Testis (tissue), 3 donors: ENCODE measurements around the gene SP7. TPM values are rescaled to one million over a fixed set of nuclear protein-coding genes. Genes with fewer than 3 reads are reported as not detected.

Source experiments
- DNase-seq: peaks from one replicate; pipeline ENCODE4 v3.0.0-alpha.2; 2019
- H3K27ac ChIP-seq, 2 donors: fragments of 200-600 bp; sonication (generic); one replicate each; pipeline ENCODE4 v1.5.1; 2019
- H3K27me3 ChIP-seq: fragments of 200-600 bp; sonication (generic); one replicate; pipeline ENCODE4 v1.5.1; 2019
- H3K36me3 ChIP-seq: fragments of 200-600 bp; sonication (generic); one replicate; pipeline ENCODE4 v1.5.1; 2017; ENCODE audit warnings: low read depth; ENCODE audit errors: missing control alignments
- H3K4me1 ChIP-seq: fragments of 200-600 bp; sonication (generic); one replicate; pipeline ENCODE4 v1.5.1; 2019
- H3K4me3 ChIP-seq, 2 donors: fragments of 200-600 bp; sonication (generic); one replicate each; pipeline ENCODE4 v1.5.1; 2017 to 2019
- H3K9me3 ChIP-seq: fragments of 200-600 bp; sonication (generic); one replicate; pipeline ENCODE4 v1.5.1; 2017
- CTCF ChIP-seq, 3 experiments: fragments of 450-650 bp in 2 of 3; fragments of 200-600 bp in 1 of 3; sonication (generic) in 1 of 3; IDR thresholded peaks; one replicate each; pipeline ENCODE4 v1.5.1; 2016 to 2019; ENCODE audit warnings: antibody characterized with exemption in 3 of 3, mild to moderate bottlenecking in 2 of 3, moderate library complexity in 1 of 3
- POLR2A ChIP-seq: fragments of 450-650 bp; IDR thresholded peaks from one replicate; pipeline ENCODE4 v1.6.1; 2017; ENCODE audit warnings: antibody characterized with exemption, mild to moderate bottlenecking, moderate library complexity
- WGBS, 2 donors: methylation state at CpG; one replicate each; pipeline ENCODE4 v1.1.5; 2018; 5-methylcytosine and 5-hydroxymethylcytosine counted together
- intact Hi-C: fragments of 100-400 bp; cut with DNase I; formaldehyde crosslinking; loops from one replicate; pipeline ENCODE4 v1.15.1; 2023; ENCODE audit warnings: low total_unique reads
- polyA plus RNA-seq: library from polyadenylated mRNA; stranded (reverse); fragments of 350-450 nt; fragmentation: Illumina TruSeq; extraction: RNeasy Lipid Tissue Mini Kit (QIAGEN cat#74804); gene quantifications from one replicate; pipeline ENCODE4 v1.2.3, GENCODE V29; 2014; ENCODE audit warnings: low read depth, low replicate concordance; ENCODE audit not compliant: insufficient read depth
- total RNA-seq, 2 donors: library from RNA; depleted of rRNA; stranded (reverse); fragments of >200 nt; gene quantifications; one replicate each; pipeline ENCODE4 v1.2.3, GENCODE V29; 2016

The SP7 gene
- total and polyA plus RNA-seq, 3 donors from 2014 or later: 0.56 to 2.3 (median 1.2) TPM

GRCh38 chr12:53343449-53343848 lies 7.3 kb upstream of the SP7 start:
- WGBS, 2 donors: 61 to 63% methylated on average over 3 of the region's 3 CpGs
- TF ChIP-seq POLR2A (no peak), CTCF (IDR thresholded peaks at IDR 0.05) (no peak)
- H3K4me3 ChIP-seq: no peak overlapping the region

GRCh38 chr12:53340398-53340797 lies 4.2 kb upstream of the SP7 start:
- H3K4me1 ChIP-seq: peaks cover 2% of the 10 kb centered on the region
- H3K27ac ChIP-seq: no peak overlapping the region
- WGBS, 2 donors: 91 to 92% methylated on average over 6 to 9 of the region's 9 CpGs
- intact Hi-C loops: no loop called here
- DNase-seq: no peak
- H3K27me3 ChIP-seq: no peaks in the 10 kb centered on the region
- H3K4me3 ChIP-seq: no peak overlapping the region
- no peaks in the 10 kb centered on the region for H3K9me3 ChIP-seq
- H3K36me3 ChIP-seq: no peaks in the 10 kb centered on the region
- TF ChIP-seq CTCF (IDR thresholded peaks at IDR 0.05): no peak
- TF ChIP-seq POLR2A: no peak

More at GRCh38 chr12:53343449-53343848, 7.3 kb upstream of the SP7 start:
- H3K9me3 ChIP-seq: no peaks in the 10 kb centered on the region
- H3K27ac ChIP-seq: no peak overlapping the region
- intact Hi-C loops: no loop called here
- no peak for DNase-seq
- H3K36me3 ChIP-seq: no peaks in the 10 kb centered on the region
- H3K4me1 ChIP-seq: peaks cover 8% of the 10 kb centered on the region
- no peaks in the 10 kb centered on the region for H3K27me3 ChIP-seq

GRCh38 chr12:53338916-53339315 lies 2.8 kb upstream of the SP7 start:
- Histone ChIP-seq H3K4me3 (no peak overlapping the region), H3K27ac (no peak overlapping the region), H3K4me1 (no peaks in the 10 kb centered on the region), H3K27me3 (no peaks in the 10 kb centered on the region), H3K36me3 (no peaks in the 10 kb centered on the region), H3K9me3 (no peaks in the 10 kb centered on the region)
- no peak for DNase-seq
- intact Hi-C loops: no loop called here
- 65% methylated on average over 6 of the region's 6 CpGs; no CpG with 5 or more reads in 1 of the 2 donors for WGBS, 2 donors
- no peak for TF ChIP-seq POLR2A

GRCh38 chr12:53338017-53338416 lies 1.9 kb upstream of the SP7 start:
- intact Hi-C loops: no loop called here
- TF ChIP-seq POLR2A (no peak), CTCF (IDR thresholded peaks at IDR 0.05) (no peak)

GRCh38 chr12:53334822-53335221 lies 1.3 kb downstream of the SP7 start:
- no peak overlapping the region for H3K27ac ChIP-seq
- TF ChIP-seq POLR2A: no peak
- TF ChIP-seq CTCF (IDR thresholded peaks at IDR 0.05): no peak
- 86% methylated on average over 8 of the region's 8 CpGs for WGBS, 2 donors
- no peak for DNase-seq
- no peak overlapping the region for H3K4me3 ChIP-seq
- no peaks in the 10 kb centered on the region for H3K4me1 ChIP-seq
- no peaks in the 10 kb centered on the region for H3K27me3 ChIP-seq
- no peaks in the 10 kb centered on the region for H3K36me3 ChIP-seq
- intact Hi-C loops: no loop called here
- H3K9me3 ChIP-seq: no peaks in the 10 kb centered on the region

More at GRCh38 chr12:53338017-53338416, 1.9 kb upstream of the SP7 start:
- Histone ChIP-seq H3K27me3 (no peaks in the 10 kb centered on the region), H3K36me3 (no peaks in the 10 kb centered on the region), H3K4me3 (no peak overlapping the region), H3K4me1 (no peaks in the 10 kb centered on the region), H3K27ac (no peak overlapping the region), H3K9me3 (no peaks in the 10 kb centered on the region)
- DNase-seq: no peak
- WGBS, 2 donors: 27 to 34% methylated on average over 11 of the region's 11 CpGs
